Germinal center (tissue), 1 donor: Measurements from ENCODE around the gene CASK.

Experiments used
- DNase-seq: peaks from one replicate; pipeline ENCODE4 v3.0.0; 2012; ENCODE audit warnings: mixed read lengths, low spot score

The CASK gene

GRCh38 chrX:41470706-41471105, 452.6 kb downstream of the CASK start:
- no peak for DNase-seq

DNA sequence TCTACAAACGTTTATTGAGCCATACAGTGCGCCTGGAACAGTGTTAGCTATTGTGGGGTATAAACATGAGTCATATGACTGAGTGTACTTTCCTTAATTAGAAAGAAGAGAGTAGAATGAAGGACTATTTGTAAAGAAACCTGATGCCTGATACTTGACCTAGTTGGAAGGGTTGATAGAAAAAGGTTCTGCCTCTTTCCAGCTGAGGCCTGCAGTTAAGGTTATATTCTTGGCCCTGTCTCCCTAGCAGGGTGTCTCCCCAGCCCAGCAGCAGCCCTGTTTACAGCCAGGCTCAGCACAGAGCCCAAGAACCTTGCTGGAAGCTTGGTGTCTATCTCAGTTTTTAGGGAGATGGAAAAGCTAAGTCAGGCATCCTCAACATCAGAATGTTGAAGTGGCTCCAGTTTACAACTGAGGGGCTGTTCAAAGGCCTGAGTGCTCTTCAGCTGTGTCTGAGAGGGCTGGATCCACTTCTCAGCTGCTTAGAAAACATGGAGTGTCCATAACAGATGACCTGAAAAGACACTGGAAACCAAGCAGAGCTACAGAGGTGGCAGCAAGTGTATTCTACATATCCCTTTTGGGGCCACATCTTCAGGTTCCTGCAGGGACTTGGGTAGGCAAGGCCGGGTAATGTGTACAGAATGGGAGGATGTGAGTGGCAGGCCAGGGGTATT, 454.6 kb downstream of the CASK start:
- no peak for DNase-seq
